ENCODE results near the gene CDKL5. TPM values are rescaled to one million over a fixed set of nuclear protein-coding genes. Genes with fewer than 3 reads are reported as not detected.

The CDKL5 gene
- total and polyA plus RNA-seq, 10 donors = 0.24 to 10.6 (median 7.0) TPM

DNA sequence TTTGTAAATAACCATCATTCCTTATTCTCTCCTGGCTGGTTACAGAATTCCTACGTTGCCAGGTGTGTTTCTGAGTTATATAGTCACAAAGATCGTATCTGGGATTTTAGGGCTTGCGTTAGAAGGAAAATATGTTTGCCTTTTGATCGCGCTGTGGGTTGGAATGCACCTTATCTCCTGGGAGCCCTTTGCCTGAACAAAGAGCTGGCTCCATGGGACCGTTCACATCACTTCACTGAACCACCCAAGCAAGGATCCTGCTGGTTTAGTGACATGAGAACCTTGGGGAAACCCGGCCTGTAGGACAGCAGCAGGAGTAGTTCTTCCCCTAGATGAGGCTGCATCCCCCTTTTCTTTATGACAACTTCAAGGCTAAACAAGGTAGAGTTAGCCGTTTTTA is 194.9 kb downstream of the CDKL5 start:
- Histone ChIP-seq H3K4me3 (no peak overlapping the region), H3K9me3 (no peaks in the 10 kb centered on the region), H3K27me3 (replicated peaks in 1 of 7) (no peaks in the 10 kb centered on the region), H3K36me3 (peaks cover 0 to 19% (median 0%) of the 10 kb centered on the region in 6 donors), H3K27ac (no peak overlapping the region), H3K4me1 (no peaks in the 10 kb centered on the region)
- DNase-seq = no peak
- 81 to 95% (median 82%) methylated on average over 8 of the region's 8 CpGs for WGBS, 5 donors
- intact Hi-C loops (cut with DNase I; ENCODE audit: low total_unique reads) = no loop called here
- no peak for TF ChIP-seq POLR2AphosphoS5 (IDR thresholded peaks at IDR 0.05)
- TF ChIP-seq POLR2A (IDR thresholded peaks at IDR 0.05) = no peak
- TF ChIP-seq, protein P1, sequence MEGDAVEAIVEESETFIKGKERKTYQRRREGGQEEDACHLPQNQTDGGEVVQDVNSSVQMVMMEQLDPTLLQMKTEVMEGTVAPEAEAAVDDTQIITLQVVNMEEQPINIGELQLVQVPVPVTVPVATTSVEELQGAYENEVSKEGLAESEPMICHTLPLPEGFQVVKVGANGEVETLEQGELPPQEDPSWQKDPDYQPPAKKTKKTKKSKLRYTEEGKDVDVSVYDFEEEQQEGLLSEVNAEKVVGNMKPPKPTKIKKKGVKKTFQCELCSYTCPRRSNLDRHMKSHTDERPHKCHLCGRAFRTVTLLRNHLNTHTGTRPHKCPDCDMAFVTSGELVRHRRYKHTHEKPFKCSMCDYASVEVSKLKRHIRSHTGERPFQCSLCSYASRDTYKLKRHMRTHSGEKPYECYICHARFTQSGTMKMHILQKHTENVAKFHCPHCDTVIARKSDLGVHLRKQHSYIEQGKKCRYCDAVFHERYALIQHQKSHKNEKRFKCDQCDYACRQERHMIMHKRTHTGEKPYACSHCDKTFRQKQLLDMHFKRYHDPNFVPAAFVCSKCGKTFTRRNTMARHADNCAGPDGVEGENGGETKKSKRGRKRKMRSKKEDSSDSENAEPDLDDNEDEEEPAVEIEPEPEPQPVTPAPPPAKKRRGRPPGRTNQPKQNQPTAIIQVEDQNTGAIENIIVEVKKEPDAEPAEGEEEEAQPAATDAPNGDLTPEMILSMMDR (IDR thresholded peaks at IDR 0.05 in 8 of 11, conservative IDR thresholded peaks at IDR 0.05 in 3 of 11) = no peak

DNA sequence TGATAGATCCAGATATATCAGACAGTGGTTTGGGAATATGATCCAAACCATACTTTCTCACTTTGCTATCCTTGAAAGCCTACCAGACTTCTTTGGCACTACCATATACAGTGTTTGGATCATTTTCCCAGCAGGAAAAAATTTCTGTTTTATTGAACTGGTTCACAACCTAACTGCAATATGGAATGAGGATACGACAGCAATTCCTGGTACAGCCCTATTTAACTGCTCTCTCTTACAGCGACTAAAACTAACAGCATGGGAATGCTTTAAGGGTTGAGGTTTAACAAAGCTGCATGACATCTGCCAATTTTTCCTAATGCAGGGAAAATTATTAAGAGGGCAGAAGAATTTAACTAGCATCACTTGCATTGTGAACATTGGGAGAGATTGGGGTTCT is 199.2 kb downstream of the CDKL5 start:
- DNase-seq = no peak
- WGBS, 5 donors = 83 to 95% (median 92%) methylated on average over 2 of the region's 2 CpGs
- TF ChIP-seq POLR2A (IDR thresholded peaks at IDR 0.05) (no peak), POLR2AphosphoS5 (IDR thresholded peaks at IDR 0.05) (no peak)
- TF ChIP-seq, protein P1 (IDR thresholded peaks at IDR 0.05 in 8 of 11, conservative IDR thresholded peaks at IDR 0.05 in 3 of 11) = no peak

DNA sequence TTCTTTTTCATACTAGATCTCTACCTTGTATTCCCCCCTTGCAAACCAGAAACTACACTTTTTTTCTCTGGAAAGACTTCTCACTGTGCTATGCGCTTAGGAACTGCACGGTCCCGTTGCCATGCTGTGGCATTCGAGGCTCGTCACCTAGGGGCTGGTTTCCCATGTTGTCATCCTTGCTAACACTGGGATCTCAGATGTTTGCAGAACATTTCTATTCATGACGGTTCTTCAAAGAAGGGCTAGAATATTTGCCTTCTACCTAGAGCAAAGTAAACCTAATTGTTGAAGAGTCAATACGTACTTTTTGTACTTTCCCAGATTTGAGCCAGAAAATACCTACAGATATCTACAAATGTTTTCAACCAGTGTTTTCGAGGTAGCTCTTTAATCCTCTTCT is 205.5 kb downstream of the CDKL5 start:
- no peaks in the 10 kb centered on the region for H3K27me3 ChIP-seq (replicated peaks in 1 of 7)
- intact Hi-C loops (cut with DNase I; ENCODE audit: low total_unique reads) = no loop called here
- peaks cover 0 to 47% (median 0%) of the 10 kb centered on the region in 6 donors for H3K36me3 ChIP-seq
- no peaks in the 10 kb centered on the region for H3K4me1 ChIP-seq
- H3K4me3 ChIP-seq = no peak overlapping the region
- WGBS, 5 donors = 88 to 96% (median 94%) methylated on average over 8 of the region's 8 CpGs
- H3K27ac ChIP-seq = no peak overlapping the region
- no peak for DNase-seq
- H3K9me3 ChIP-seq = no peaks in the 10 kb centered on the region
- TF ChIP-seq POLR2A (IDR thresholded peaks at IDR 0.05) (no peak), POLR2AphosphoS5 (IDR thresholded peaks at IDR 0.05) (no peak)
- TF ChIP-seq, protein P1 (IDR thresholded peaks at IDR 0.05 in 8 of 11, conservative IDR thresholded peaks at IDR 0.05 in 3 of 11) = no peak

More for the DNA sequence above, 199.2 kb downstream of the CDKL5 start:
- Histone ChIP-seq H3K4me1 (no peaks in the 10 kb centered on the region), H3K4me3 (no peak overlapping the region), H3K9me3 (no peaks in the 10 kb centered on the region), H3K27me3 (replicated peaks in 1 of 7) (no peaks in the 10 kb centered on the region), H3K36me3 (peaks cover 0 to 55% (median 0%) of the 10 kb centered on the region in 6 donors), H3K27ac (no peak overlapping the region)
- intact Hi-C loops (cut with DNase I; ENCODE audit: low total_unique reads) = no loop called here

DNA sequence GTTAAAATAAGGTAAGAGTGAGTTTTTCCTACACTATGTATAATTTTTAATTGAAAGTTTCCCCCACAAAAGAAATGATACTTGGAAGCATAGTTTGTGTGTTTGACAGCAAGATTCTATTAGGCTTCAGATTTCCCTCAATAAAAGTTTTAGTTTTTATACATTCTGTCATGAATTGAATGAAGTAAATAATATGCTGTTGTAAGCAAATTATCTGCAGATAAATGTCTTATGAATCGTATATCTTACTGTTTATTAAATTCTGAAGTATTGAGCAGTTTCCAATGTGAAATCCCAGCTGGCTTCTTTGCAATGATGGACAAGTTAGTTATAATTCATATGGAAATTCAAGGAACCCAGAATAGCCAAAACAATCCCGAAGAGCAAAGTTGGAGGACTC is 213.0 kb downstream of the CDKL5 start:
- TF ChIP-seq POLR2A (IDR thresholded peaks at IDR 0.05) (no peak), POLR2AphosphoS5 (IDR thresholded peaks at IDR 0.05) (no peak)
- TF ChIP-seq, protein P1 (IDR thresholded peaks at IDR 0.05 in 8 of 11, conservative IDR thresholded peaks at IDR 0.05 in 3 of 11) = no peak
- no peak for DNase-seq
- 83 to 97% (median 91%) methylated on average over 2 of the region's 2 CpGs for WGBS, 5 donors
- intact Hi-C loops (cut with DNase I; ENCODE audit: low total_unique reads) = no loop called here
- no peaks in the 10 kb centered on the region for H3K27me3 ChIP-seq (replicated peaks in 1 of 7)
- no peaks in the 10 kb centered on the region for H3K4me1 ChIP-seq
- H3K9me3 ChIP-seq = no peaks in the 10 kb centered on the region
- no peaks in the 10 kb centered on the region for H3K36me3 ChIP-seq
- H3K4me3 ChIP-seq = no peak overlapping the region
- no peak overlapping the region for H3K27ac ChIP-seq

Measured in spleen (tissue), 11 donors.